ENCODE measurements around the gene NKAIN2.
A peak's percentile ranks its signal among the peaks of the same experiment; 100 is the strongest.
"Not testable (repeated sequence)": the region's sequence is repeated elsewhere in the genome, so short reads cannot be mapped to it uniquely, and the experiment has no call there.

The NKAIN2 gene

GRCh38 chr6:124090491-124090890 is 286.8 kb downstream of the NKAIN2 start:
- DNase-seq (ENCODE audit: low spot score) = no peak

DNA sequence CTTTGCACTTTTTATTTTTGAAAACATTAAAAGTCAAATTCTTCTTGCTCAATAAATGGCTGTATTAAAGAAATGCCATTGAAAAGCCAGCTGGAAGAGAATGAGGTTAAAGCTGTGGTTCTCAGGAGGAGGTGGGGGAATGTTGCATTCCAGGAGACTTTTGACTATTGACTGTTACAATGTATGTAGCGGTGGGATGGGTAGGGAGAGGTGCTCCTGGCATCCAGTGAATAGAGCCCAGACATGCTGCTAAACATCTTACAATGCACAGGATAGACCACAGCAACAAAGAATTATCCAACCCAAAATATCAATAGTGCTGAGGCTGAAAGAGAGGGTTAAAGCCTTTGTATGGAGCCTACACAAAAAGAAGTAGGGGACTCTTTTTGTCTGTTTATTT is 295.9 kb downstream of the NKAIN2 start:
- peak; percentile 27 for DNase-seq (ENCODE audit: low spot score)

DNA sequence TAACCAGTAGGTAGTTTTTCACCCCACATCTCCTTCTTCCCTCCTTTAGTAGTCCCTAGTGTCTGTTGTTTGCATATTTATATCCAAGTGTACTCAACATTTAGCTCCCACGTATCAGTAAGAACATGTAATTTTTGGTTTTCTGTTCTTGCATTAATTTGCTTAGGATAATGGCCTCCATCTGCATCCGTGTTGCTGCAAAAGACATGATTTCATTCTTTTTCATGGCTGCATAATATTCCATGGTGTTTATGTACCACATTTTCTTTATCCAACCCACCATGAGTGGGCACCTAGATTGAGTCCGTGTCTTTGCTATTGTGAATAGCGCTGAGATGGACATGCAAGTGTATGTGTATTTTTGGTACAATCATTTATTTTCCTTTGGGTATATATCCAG is 306.8 kb downstream of the NKAIN2 start:
- no peak for DNase-seq (ENCODE audit: low spot score)

- no peak for DNase-seq (ENCODE audit: low spot score)
Observed at GRCh38 chr6:124119596-124119995, 315.9 kb downstream of the NKAIN2 start.

GRCh38 chr6:124123617-124124209 is 320.0 kb downstream of the NKAIN2 start:
- no peak for DNase-seq (ENCODE audit: low spot score)

DNA sequence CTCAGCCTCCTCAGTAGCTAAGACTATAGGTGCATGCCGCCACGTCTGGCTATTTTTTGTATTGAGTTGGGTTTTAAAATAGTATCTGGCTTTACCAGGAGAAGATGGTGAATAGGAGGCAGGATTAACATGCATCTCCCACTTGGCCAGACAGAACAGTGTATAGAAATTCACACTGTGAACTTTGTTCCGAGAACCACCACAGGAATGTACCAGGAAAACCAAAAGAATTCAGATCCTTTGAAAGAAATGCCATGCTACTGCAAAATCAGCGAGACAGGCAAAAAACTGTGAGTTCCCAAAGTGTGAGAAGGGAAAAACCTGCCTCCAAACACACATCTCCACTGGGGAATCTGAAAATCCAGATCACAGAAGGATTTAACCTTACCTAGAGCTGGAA is 327.6 kb downstream of the NKAIN2 start:
- DNase-seq (ENCODE audit: low spot score) = no peak

DNA sequence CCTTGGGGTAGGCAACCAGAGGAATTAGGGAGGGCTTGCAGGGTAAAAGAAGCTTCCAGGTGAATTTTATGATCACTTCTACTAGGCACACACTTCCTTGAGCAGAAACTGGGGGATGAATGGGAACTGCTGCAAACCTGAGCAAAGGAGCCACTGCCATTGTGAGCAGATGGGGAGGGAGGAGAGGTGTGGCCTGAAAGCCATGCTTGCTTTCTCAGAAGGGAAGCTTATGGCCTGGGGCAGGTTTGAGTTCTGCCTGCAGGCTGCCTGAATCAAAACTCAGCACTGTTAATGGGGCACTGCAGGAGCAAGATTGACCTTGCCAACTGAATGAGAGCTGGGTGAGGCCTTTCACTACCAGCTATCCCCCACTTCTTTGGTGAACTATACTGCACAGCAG is 328.1 kb downstream of the NKAIN2 start:
- DNase-seq (ENCODE audit: low spot score) = no peak

GRCh38 chr6:124132256-124132655 is 328.6 kb downstream of the NKAIN2 start:
- no peak for DNase-seq (ENCODE audit: low spot score)

DNA sequence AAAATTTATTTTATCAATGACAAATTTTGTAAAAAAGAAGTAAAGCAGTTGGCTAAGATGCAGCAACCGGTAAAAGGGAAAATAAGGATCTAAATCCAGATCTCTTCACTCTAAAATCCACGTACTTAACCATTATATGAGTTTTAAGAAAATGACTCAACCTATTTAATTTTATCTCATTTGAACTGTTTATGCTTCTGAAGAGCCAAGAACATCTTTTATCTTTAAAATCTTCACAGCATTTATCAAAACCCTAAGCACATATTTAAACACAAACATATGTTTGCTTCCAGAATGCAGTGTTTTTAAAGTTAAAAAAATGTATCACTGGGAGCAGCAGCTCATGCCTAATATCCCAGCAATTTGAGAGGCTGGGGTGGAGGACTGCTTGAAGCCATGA is 339.2 kb downstream of the NKAIN2 start:
- DNase-seq (ENCODE audit: low spot score) = no peak

GRCh38 chr6:124143435-124143834 is 339.8 kb downstream of the NKAIN2 start:
- no peak for DNase-seq (ENCODE audit: low spot score)

DNA sequence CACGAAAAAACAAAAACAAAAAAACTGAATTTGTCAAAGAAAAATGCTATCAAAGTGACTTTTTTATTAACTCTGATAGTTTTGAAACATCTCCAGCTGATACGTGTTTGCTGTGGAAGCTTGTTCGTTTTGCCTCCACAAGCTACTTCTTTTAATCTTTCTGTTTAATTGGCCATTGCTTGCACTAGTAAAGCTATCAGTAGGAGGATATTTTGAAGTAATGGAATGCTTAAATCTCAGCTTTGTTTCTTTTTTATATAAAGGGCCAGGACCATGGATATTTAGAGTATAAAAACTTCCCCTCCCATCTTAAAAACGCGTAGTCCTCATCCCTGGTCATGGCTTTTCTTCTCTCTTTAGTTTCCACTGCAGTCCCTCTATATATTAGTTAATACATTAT is 344.0 kb downstream of the NKAIN2 start:
- DNase-seq (ENCODE audit: low spot score) = no peak

- no peak for DNase-seq (ENCODE audit: low spot score)
Observed at GRCh38 chr6:124148236-124148957, 344.7 kb downstream of the NKAIN2 start.

- DNase-seq (ENCODE audit: low spot score) = no peak
Observed at GRCh38 chr6:124149646-124150045, 346.0 kb downstream of the NKAIN2 start.

- DNase-seq (ENCODE audit: low spot score) = peak; percentile 6
Observed at GRCh38 chr6:124158024-124158423, 354.4 kb downstream of the NKAIN2 start.

- DNase-seq (ENCODE audit: low spot score) = no peak
Observed at GRCh38 chr6:124163676-124164075, 360.0 kb downstream of the NKAIN2 start.

GRCh38 chr6:124164343-124164742 is 360.7 kb downstream of the NKAIN2 start:
- DNase-seq (ENCODE audit: low spot score) = no peak

DNA sequence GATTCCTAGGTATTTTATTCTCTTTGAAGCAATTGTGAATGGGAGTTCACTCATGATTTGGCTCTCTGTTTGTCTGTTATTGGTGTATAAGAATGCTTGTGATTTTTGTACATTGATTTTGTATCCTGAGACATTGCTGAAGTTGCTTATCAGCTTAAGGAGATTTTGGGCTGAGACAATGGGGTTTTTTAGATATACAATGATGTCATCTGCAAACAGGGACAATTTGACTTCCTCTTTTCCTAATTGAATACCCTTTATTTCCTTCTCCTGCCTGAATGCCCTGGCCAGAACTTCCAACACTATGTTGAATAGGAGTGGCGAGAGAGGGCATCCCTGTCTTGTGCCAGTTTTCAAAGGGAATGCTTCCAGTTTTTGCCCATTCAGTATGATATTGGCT is 363.6 kb downstream of the NKAIN2 start:
- DNase-seq (ENCODE audit: low spot score) = not testable (repeated sequence)

DNA sequence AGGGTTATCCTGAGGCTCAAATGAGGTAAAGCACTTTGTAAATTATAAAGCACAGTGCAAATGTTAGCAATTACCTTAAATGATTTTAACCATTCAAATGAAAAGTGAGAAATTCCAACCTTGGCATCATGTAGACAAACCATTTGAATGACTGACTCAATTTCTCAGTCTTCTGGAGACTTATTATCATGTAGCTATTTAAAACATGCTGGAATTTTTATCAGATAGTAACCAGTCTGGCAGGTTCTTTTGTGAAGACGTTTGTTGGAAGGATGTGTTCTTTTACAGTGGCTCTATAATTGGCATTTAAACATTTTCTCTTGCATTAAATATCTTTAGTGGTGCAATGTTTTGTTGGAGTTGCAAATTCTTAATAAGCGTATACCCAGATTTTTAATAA is 386.6 kb downstream of the NKAIN2 start:
- DNase-seq (ENCODE audit: low spot score) = no peak

DNA sequence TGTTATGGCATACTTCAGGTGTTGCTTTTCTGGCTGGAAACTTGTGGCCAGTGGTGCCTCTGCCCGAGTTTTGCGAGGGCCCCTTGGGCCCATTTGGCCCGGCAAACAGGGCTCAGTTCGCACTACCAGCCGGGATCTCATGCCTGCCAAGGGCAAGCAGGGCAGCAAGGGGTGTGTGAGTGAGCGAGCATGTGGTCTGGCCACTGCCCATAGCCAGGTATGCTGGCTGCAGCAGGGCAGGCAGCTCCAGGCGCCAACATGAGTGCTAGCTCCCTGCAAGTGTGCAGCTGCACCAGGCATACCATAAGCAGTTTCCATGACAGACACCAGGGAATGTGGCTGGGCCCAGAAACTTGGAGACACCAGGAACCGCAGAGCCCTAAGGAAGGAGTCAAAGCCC is 389.5 kb downstream of the NKAIN2 start:
- DNase-seq (ENCODE audit: low spot score) = no peak

DNA sequence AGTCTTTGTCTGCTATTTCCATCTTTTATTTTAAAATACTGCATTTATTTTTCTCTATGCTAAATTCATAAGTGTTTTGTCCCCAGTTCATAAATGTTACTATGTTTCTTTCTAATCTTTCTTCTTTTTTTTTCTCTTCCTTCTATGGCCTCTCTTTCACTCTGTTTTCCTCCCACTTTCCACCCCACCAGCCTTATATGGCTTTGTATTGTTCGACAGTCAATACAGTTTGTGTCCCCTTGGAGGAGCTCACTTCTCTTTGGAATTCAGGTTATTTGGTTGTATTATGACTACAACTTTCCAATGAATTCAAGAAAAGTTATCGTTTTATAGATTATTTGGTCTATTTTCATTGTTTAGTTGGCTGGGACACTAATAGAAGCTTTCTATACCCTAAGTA is 393.5 kb downstream of the NKAIN2 start:
- DNase-seq (ENCODE audit: low spot score) = peak; percentile 7

- no peak for DNase-seq (ENCODE audit: low spot score)
Observed at GRCh38 chr6:124199286-124199685, 395.6 kb downstream of the NKAIN2 start.

- DNase-seq (ENCODE audit: low spot score) = no peak
Observed at GRCh38 chr6:124200661-124201060, 397.0 kb downstream of the NKAIN2 start.

GRCh38 chr6:124203101-124203811 is 399.6 kb downstream of the NKAIN2 start:
- DNase-seq (ENCODE audit: low spot score) = no peak

All from iPS-NIHi11 (cell line).